ENCODE measurements around the gene CIDEB.

Gene CIDEB

GRCh38 chr14:24290746-24291145 is 17.0 kb downstream of the CIDEB start:
- Histone ChIP-seq H3K27me3 (ENCODE audit: insufficient read depth, poor library complexity, severe bottlenecking) (no peaks in the 10 kb centered on the region), H3K9me3 (ENCODE audit: severe bottlenecking) (no peaks in the 10 kb centered on the region), H3K4me3 (ENCODE audit: severe bottlenecking) (no peak overlapping the region), H3K27ac (ENCODE audit: poor library complexity, severe bottlenecking) (no peak overlapping the region), H3K4me1 (ENCODE audit: insufficient read depth, poor library complexity, severe bottlenecking) (peaks cover 3% of the 10 kb centered on the region), H3K36me3 (ENCODE audit: low read depth) (peaks cover 68% of the 10 kb centered on the region)
- DNase-seq (ENCODE audit: low spot score): no peak
- ATAC-seq (ENCODE audit: low read depth): no peak
- no peak for TF ChIP-seq CTCF (IDR thresholded peaks at IDR 0.05; ENCODE audit: poor library complexity, severe bottlenecking)

- no peak for TF ChIP-seq CTCF (IDR thresholded peaks at IDR 0.05; ENCODE audit: poor library complexity, severe bottlenecking)
- no peak overlapping the region for H3K27ac ChIP-seq (ENCODE audit: poor library complexity, severe bottlenecking)
- no peaks in the 10 kb centered on the region for H3K9me3 ChIP-seq (ENCODE audit: severe bottlenecking)
- no peaks in the 10 kb centered on the region for H3K27me3 ChIP-seq (ENCODE audit: insufficient read depth, poor library complexity, severe bottlenecking)
- H3K36me3 ChIP-seq (ENCODE audit: low read depth): peaks cover 58% of the 10 kb centered on the region
- peaks cover 6% of the 10 kb centered on the region for H3K4me1 ChIP-seq (ENCODE audit: insufficient read depth, poor library complexity, severe bottlenecking)
- ATAC-seq (ENCODE audit: low read depth) (no peak), DNase-seq (ENCODE audit: low spot score) (no peak)
- no peak overlapping the region for H3K4me3 ChIP-seq (ENCODE audit: severe bottlenecking)
Observed at GRCh38 chr14:24289649-24290280, 18.0 kb downstream of the CIDEB start.

- H3K27ac ChIP-seq (ENCODE audit: poor library complexity, severe bottlenecking): no peak overlapping the region
- ATAC-seq (ENCODE audit: low read depth): no peak
- H3K4me3 ChIP-seq (ENCODE audit: severe bottlenecking): no peak overlapping the region
- DNase-seq (ENCODE audit: low spot score): peak; percentile 56
- no peaks in the 10 kb centered on the region for H3K27me3 ChIP-seq (ENCODE audit: insufficient read depth, poor library complexity, severe bottlenecking)
- peaks cover 13% of the 10 kb centered on the region for H3K4me1 ChIP-seq (ENCODE audit: insufficient read depth, poor library complexity, severe bottlenecking)
- TF ChIP-seq CTCF (IDR thresholded peaks at IDR 0.05; ENCODE audit: poor library complexity, severe bottlenecking): no peak
- H3K9me3 ChIP-seq (ENCODE audit: severe bottlenecking): no peaks in the 10 kb centered on the region
- peaks cover 30% of the 10 kb centered on the region for H3K36me3 ChIP-seq (ENCODE audit: low read depth)
Observed at GRCh38 chr14:24286996-24287395, 20.8 kb downstream of the CIDEB start.

GRCh38 chr14:24285351-24285750 is 22.4 kb downstream of the CIDEB start:
- no peaks in the 10 kb centered on the region for H3K27me3 ChIP-seq (ENCODE audit: insufficient read depth, poor library complexity, severe bottlenecking)
- peaks cover 13% of the 10 kb centered on the region for H3K4me1 ChIP-seq (ENCODE audit: insufficient read depth, poor library complexity, severe bottlenecking)
- peak overlapping the region; percentile 1 for H3K27ac ChIP-seq (ENCODE audit: poor library complexity, severe bottlenecking)
- DNase-seq (ENCODE audit: low spot score) (peak; percentile 34), ATAC-seq (ENCODE audit: low read depth) (0 out of 3 replicates have a peak, but pooled peaks have one; percentile 14)
- H3K9me3 ChIP-seq (ENCODE audit: severe bottlenecking): no peaks in the 10 kb centered on the region
- peaks cover 14% of the 10 kb centered on the region for H3K36me3 ChIP-seq (ENCODE audit: low read depth)
- no peak overlapping the region for H3K4me3 ChIP-seq (ENCODE audit: severe bottlenecking)
- no peak for TF ChIP-seq CTCF (IDR thresholded peaks at IDR 0.05; ENCODE audit: poor library complexity, severe bottlenecking)

GRCh38 chr14:24284501-24285035 is 23.2 kb downstream of the CIDEB start:
- Histone ChIP-seq H3K4me3 (ENCODE audit: severe bottlenecking) (no peak overlapping the region), H3K4me1 (ENCODE audit: insufficient read depth, poor library complexity, severe bottlenecking) (peaks cover 13% of the 10 kb centered on the region), H3K36me3 (ENCODE audit: low read depth) (peaks cover 6% of the 10 kb centered on the region), H3K27ac (ENCODE audit: poor library complexity, severe bottlenecking) (peak overlapping the region; percentile 1), H3K27me3 (ENCODE audit: insufficient read depth, poor library complexity, severe bottlenecking) (no peaks in the 10 kb centered on the region), H3K9me3 (ENCODE audit: severe bottlenecking) (no peaks in the 10 kb centered on the region)
- DNase-seq (ENCODE audit: low spot score): peak; percentile 50
- no peak for TF ChIP-seq CTCF (IDR thresholded peaks at IDR 0.05; ENCODE audit: poor library complexity, severe bottlenecking)
- no peak; the same call in 2 of the 3 replicates for ATAC-seq (ENCODE audit: low read depth)
